ENCODE data around the gene NME7.

GRCh38 chr1:169108223-169108622, 259.4 kb downstream of the NME7 start:
- no peak for TF ChIP-seq POLR2AphosphoS5 (IDR thresholded peaks at IDR 0.05; ENCODE audit: borderline replicate concordance, low read depth, low read length)
- TF ChIP-seq FOXP2 (optimal IDR thresholded peaks at IDR 0.05; ENCODE audit: control extremely low read depth, extremely low read length, insufficient read depth): no peak
- no peak for TF ChIP-seq EZH2 (IDR thresholded peaks at IDR 0.05)
